Uterus (tissue), 2 donors: Measurements from ENCODE around the gene GPR62.

Source experiments
- CTCF ChIP-seq, 4 experiments: fragments of 200-600 bp in 2 of 4; fragments of 450-650 bp in 2 of 4; sonication (generic) in 2 of 4; IDR thresholded peaks; one replicate each; pipeline ENCODE4 v1.5.1; 2016 to 2019; ENCODE audit warnings: antibody characterized with exemption in 4 of 4, mild to moderate bottlenecking in 2 of 4, moderate library complexity in 1 of 4
- POLR2A ChIP-seq, 2 donors: fragments of 450-650 bp; IDR thresholded peaks; one replicate each; pipeline ENCODE4 v1.6.1; 2016; ENCODE audit warnings: antibody characterized with exemption in 2 of 2, mild to moderate bottlenecking in 1 of 2, moderate library complexity in 1 of 2

- TF ChIP-seq CTCF (IDR thresholded peaks at IDR 0.05) (no peak), POLR2A (IDR thresholded peaks at IDR 0.05) (no peak)
Measured at GRCh38 chr3:51984269-51984647, 29.1 kb downstream of the GPR62 start.
